ENCODE measurements around the gene IL1RAP. TPM values are rescaled to one million over a fixed set of nuclear protein-coding genes. Genes with fewer than 3 reads are reported as not detected.

The IL1RAP gene
- total and polyA plus RNA-seq, 2 experiments from 2014 or later, result 17.5 to 32.3 TPM

GRCh38 chr3:190617185-190617584, 103.3 kb downstream of the IL1RAP start:
- Histone ChIP-seq H4K20me1 (ENCODE audit: insufficient read depth) (no peaks in the 10 kb centered on the region), H3K9me3 (ENCODE audit: low read depth) (no peaks in the 10 kb centered on the region), H3K79me2 (ENCODE audit: insufficient read depth) (no peaks in the 10 kb centered on the region), H3F3A (ENCODE audit: insufficient read depth) (no peaks in the 10 kb centered on the region), H3K4me2 (ENCODE audit: unreplicated experiment) (no peak overlapping the region), H3K9ac (no peak overlapping the region), H3K27ac (no peak overlapping the region), H3K36me3 (ENCODE audit: low read depth) (0 out of 2 replicates have a peak, but pooled peaks cover 6% of the 10 kb centered on the region), H3K9me2 (ENCODE audit: insufficient read depth) (no peaks in the 10 kb centered on the region), H3K4me1 (ENCODE audit: insufficient read depth) (peaks cover 5% of the 10 kb centered on the region), H3K27me3 (replicated peaks; ENCODE audit: insufficient read depth) (no peaks in the 10 kb centered on the region), H2AFZ (no peak overlapping the region), H3K4me3 (no peak overlapping the region)
- TF ChIP-seq EZH2phosphoT487 (IDR thresholded peaks at IDR 0.05; ENCODE audit: insufficient read depth, low read depth), result no peak
- TF ChIP-seq EZH2 (IDR thresholded peaks at IDR 0.05; ENCODE audit: insufficient read depth, poor library complexity, severe bottlenecking), result no peak
- DNase-seq, result no peak
- in situ Hi-C loops (cut with MboI), result no loop called here
- 93 to 98% methylated on average over 3 of the region's 3 CpGs for WGBS, 2 experiments (ENCODE audit: low coverage in 1 of 2, low lambda C conversion rate in 2 of 2, missing lambda C conversion rate in 2 of 2)

GRCh38 chr3:190618330-190619030, 104.6 kb downstream of the IL1RAP start:
- H3K27me3 ChIP-seq (replicated peaks; ENCODE audit: insufficient read depth), result no peaks in the 10 kb centered on the region
- no peak overlapping the region for H3K4me2 ChIP-seq (ENCODE audit: unreplicated experiment)
- no peak for TF ChIP-seq EZH2 (IDR thresholded peaks at IDR 0.05; ENCODE audit: insufficient read depth, poor library complexity, severe bottlenecking)
- TF ChIP-seq EZH2phosphoT487 (IDR thresholded peaks at IDR 0.05; ENCODE audit: insufficient read depth, low read depth), result no peak
- no peaks in the 10 kb centered on the region for H3K9me3 ChIP-seq (ENCODE audit: low read depth)
- no peaks in the 10 kb centered on the region for H4K20me1 ChIP-seq (ENCODE audit: insufficient read depth)
- no peak overlapping the region for H2AFZ ChIP-seq
- H3K9me2 ChIP-seq (ENCODE audit: insufficient read depth), result no peaks in the 10 kb centered on the region
- DNase-seq, result no peak
- no peaks in the 10 kb centered on the region for H3K79me2 ChIP-seq (ENCODE audit: insufficient read depth)
- WGBS, 2 experiments (ENCODE audit: low coverage in 1 of 2, low lambda C conversion rate in 2 of 2, missing lambda C conversion rate in 2 of 2), result 94% methylated on average over 8 of the region's 8 CpGs
- H3K36me3 ChIP-seq (ENCODE audit: low read depth), result peaks cover 9% of the 10 kb centered on the region; the same call in 1 of the 2 replicates
- no peak overlapping the region for H3K4me3 ChIP-seq
- H3K27ac ChIP-seq, result no peak overlapping the region
- in situ Hi-C loops (cut with MboI), result no loop called here
- no peaks in the 10 kb centered on the region for H3F3A ChIP-seq (ENCODE audit: insufficient read depth)
- H3K4me1 ChIP-seq (ENCODE audit: insufficient read depth), result peaks cover 5% of the 10 kb centered on the region
- no peak overlapping the region for H3K9ac ChIP-seq

- Histone ChIP-seq H3K27me3 (replicated peaks; ENCODE audit: insufficient read depth) (no peaks in the 10 kb centered on the region), H3K79me2 (ENCODE audit: insufficient read depth) (no peaks in the 10 kb centered on the region), H3K4me2 (ENCODE audit: unreplicated experiment) (no peak overlapping the region), H2AFZ (no peak overlapping the region), H3K4me3 (no peak overlapping the region), H4K20me1 (ENCODE audit: insufficient read depth) (no peaks in the 10 kb centered on the region), H3K4me1 (ENCODE audit: insufficient read depth) (peaks cover 5% of the 10 kb centered on the region), H3K36me3 (ENCODE audit: low read depth) (peaks cover 18% of the 10 kb centered on the region), H3K9me2 (ENCODE audit: insufficient read depth) (no peaks in the 10 kb centered on the region), H3K27ac (no peak overlapping the region), H3K9me3 (ENCODE audit: low read depth) (no peaks in the 10 kb centered on the region), H3K9ac (no peak overlapping the region), H3F3A (ENCODE audit: insufficient read depth) (no peaks in the 10 kb centered on the region)
- in situ Hi-C loops (cut with MboI), result no loop called here
- 85 to 88% methylated on average over 5 of the region's 5 CpGs for WGBS, 2 experiments (ENCODE audit: low coverage in 1 of 2, low lambda C conversion rate in 2 of 2, missing lambda C conversion rate in 2 of 2)
- TF ChIP-seq EZH2phosphoT487 (IDR thresholded peaks at IDR 0.05; ENCODE audit: insufficient read depth, low read depth) (no peak), EZH2 (IDR thresholded peaks at IDR 0.05; ENCODE audit: insufficient read depth, poor library complexity, severe bottlenecking) (no peak)
- DNase-seq, result no peak
Observed at GRCh38 chr3:190619353-190619752, 105.5 kb downstream of the IL1RAP start.

- Histone ChIP-seq H3F3A (ENCODE audit: insufficient read depth) (no peaks in the 10 kb centered on the region), H3K27ac (no peak overlapping the region), H4K20me1 (ENCODE audit: insufficient read depth) (no peaks in the 10 kb centered on the region), H3K79me2 (ENCODE audit: insufficient read depth) (no peaks in the 10 kb centered on the region), H3K27me3 (replicated peaks; ENCODE audit: insufficient read depth) (no peaks in the 10 kb centered on the region), H3K4me2 (ENCODE audit: unreplicated experiment) (no peak overlapping the region), H3K36me3 (ENCODE audit: low read depth) (peaks cover 22% of the 10 kb centered on the region), H3K9ac (no peak overlapping the region), H3K9me2 (ENCODE audit: insufficient read depth) (no peaks in the 10 kb centered on the region), H3K4me1 (ENCODE audit: insufficient read depth) (peaks cover 5% of the 10 kb centered on the region), H2AFZ (no peak overlapping the region), H3K4me3 (no peak overlapping the region), H3K9me3 (ENCODE audit: low read depth) (no peaks in the 10 kb centered on the region)
- DNase-seq, result no peak
- TF ChIP-seq EZH2phosphoT487 (IDR thresholded peaks at IDR 0.05; ENCODE audit: insufficient read depth, low read depth), result no peak
- TF ChIP-seq EZH2 (IDR thresholded peaks at IDR 0.05; ENCODE audit: insufficient read depth, poor library complexity, severe bottlenecking), result no peak
- in situ Hi-C loops (cut with MboI), result no loop called here
- 96 to 98% methylated on average over 2 of the region's 2 CpGs for WGBS, 2 experiments (ENCODE audit: low coverage in 1 of 2, low lambda C conversion rate in 2 of 2, missing lambda C conversion rate in 2 of 2)
Observed at GRCh38 chr3:190619761-190620160, 105.9 kb downstream of the IL1RAP start.

Measured in GM23248 (cell line).